Prostate gland (tissue), 2 donors: ENCODE results near the gene BRD1.

ENCODE experiments used
- CTCF ChIP-seq, 4 experiments: fragments of 200-600 bp in 2 of 4; fragments of 450-650 bp in 2 of 4; sonication (generic) in 2 of 4; IDR thresholded peaks; 1 replicate in 3 of 4; 2 replicates in 1 of 4; pipeline ENCODE4 v1.5.1; 2016 to 2019; ENCODE audit warnings: antibody characterized with exemption in 4 of 4, mild to moderate bottlenecking in 2 of 4, moderate library complexity in 2 of 4
- POLR2A ChIP-seq: fragments of 450-650 bp; IDR thresholded peaks from one replicate; pipeline ENCODE4 v1.6.1; 2016; ENCODE audit warnings: antibody characterized with exemption, mild to moderate bottlenecking
- POLR2AphosphoS5 ChIP-seq: sonication (generic); formaldehyde crosslinking; IDR thresholded peaks from one replicate; pipeline ENCODE4 v1.6.1; 2017; ENCODE audit warnings: antibody characterized with exemption

DNA sequence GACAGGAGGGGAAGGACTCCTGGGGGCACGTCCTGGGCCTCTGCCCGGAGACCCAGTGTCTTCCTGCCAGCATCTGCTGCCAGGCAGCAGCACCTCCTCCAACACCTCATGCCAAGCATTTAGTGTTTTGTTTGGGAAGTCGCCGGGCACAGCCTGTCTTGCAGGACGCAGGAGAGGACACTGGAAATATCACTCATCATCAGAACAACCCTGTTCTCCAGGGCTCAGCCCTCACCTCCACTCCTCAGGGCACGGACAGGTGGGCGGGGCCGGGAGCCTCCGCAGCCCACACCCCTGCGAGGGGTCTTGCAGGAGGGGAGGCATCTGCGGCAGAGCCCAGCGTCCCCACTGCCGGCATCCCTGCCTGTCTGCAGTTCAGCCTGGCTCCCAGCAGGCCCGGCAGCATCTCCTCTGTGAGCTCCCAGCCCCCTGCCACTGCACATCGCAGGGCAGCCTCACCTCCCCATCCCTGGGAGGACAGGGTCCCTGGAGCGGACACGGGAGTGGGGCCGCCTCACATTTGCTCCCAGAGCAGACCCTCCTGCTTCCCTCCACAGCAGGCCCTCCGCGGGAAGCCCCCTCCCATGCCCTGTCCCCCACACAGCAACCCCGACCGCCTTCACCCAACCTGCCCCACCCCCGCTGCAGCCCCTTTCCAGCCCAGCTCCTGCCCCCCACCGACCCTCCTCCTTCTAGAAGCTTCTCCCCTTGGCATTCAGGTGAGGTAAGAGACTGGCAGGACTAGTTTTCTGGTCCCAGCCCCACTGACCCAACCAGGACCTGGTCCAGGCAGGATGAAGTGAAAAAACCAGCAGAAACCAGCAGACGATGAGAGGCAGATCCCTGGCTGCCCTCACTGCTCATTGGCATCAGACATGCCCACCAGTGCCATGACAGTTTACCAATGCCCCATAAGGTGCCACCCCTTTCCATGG is 72.7 kb downstream of the BRD1 start:
- TF ChIP-seq CTCF (IDR thresholded peaks at IDR 0.05) (no peak), POLR2A (no peak), POLR2AphosphoS5 (no peak)
